Head of caudate nucleus (tissue), 42 donors: ENCODE measurements around the gene PSENEN.
"Not testable (repeated sequence)": the region's sequence is repeated elsewhere in the genome, so short reads cannot be mapped to it uniquely, and the experiment has no call there.

Experiments used
- DNase-seq, 42 donors: peaks; one replicate each; pipeline versions ENCODE4 v3.0.0 to v3.0.0-alpha.2; 2020 to 2021; ENCODE audit warnings: mixed read lengths in 7 of 42
- intact Hi-C: fragments of 100-400 bp; cut with DNase I; formaldehyde crosslinking; loops from one replicate; pipeline ENCODE4 v1.15.0; 2022

Gene PSENEN

DNA sequence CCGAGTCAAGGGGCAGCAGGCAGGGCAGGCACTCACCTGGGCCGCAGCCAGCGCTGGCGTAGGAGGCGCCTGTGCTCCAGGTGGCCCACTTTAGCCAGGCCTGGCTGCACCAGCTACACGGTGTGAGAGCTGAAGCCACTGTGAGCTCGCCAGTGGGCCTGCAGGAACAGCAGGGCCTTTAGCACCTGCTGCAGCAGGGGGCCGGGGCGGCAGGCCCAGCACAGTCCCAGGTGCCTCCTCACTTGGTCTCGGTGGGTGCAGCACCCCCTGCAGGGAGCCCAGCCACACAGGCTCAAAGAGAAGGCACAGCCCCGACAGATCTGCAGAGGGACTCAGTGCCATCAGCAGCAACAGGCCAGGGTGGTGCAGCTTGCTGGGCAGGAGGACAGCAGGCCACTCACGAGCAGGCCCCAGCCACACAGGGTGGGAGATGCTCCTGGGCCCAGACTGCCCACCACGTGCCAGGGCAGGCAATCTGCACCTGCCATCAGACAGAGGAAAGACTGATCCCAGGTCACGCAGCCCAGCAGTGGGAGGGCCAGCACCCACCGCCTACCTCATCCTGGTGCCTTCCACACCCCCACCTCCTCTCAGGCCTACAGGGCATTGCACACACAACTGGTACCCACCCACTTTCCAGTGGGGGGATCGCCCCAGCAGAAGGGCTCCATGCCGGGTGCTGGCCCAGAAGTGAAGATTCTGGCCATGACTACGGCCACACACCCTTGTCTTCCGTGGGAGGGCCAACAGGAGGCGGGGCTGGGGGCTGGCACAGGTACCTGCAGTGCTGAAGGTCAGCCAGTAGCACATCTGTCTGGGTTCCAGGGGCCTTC is 45.7 kb downstream of the PSENEN start:
- intact Hi-C loops = no loop called here
- DNase-seq = no peak

DNA sequence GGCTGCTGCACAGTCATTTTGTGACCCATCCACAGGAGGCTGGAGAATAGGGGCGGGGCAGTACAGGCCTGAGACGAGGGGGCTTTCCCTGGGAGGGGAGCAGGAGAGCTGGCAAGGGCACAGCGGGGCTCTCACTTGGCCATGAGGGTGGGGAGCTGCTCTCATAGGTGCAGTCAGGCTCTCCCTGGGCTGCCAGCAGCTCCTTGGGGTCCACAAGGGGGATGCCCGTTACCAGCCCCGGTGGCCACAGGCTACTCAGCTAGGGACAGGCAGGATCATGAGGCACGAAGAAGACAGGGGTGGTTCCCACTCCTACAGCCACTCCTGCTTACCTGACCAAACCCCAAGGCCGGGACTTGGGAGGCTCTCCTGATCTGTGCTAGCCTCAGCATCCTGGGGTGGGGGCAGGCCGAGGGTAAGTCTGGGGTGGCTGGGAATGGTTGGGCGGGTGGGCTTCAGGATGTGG is 46.4 kb downstream of the PSENEN start:
- intact Hi-C loops = no loop called here
- no peak for DNase-seq

- intact Hi-C loops = no loop called here
Measured at GRCh38 chr19:35792312-35792711, 46.9 kb downstream of the PSENEN start.

DNA sequence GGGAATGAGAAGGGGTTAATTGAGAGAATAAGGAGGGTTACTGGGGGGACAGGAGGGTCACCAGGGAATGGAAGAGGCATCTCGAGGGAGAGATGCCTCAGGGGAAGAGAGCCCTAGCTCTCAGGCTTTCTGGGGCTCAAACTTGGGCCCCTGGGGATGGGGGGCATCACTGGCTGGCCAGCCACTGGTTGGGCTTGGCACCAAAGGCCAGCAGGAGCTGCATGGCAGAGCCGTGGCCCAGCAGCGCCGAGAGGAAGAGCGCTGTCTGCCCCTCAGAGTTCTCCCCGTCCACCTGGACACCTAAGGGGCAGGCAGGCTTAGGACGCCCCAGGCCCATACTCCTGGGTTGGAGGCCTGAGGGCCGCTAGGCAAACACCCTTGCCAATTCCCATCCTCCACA is 47.4 kb downstream of the PSENEN start:
- no peak for DNase-seq
- intact Hi-C loops = no loop called here

More at GRCh38 chr19:35792312-35792711, 46.9 kb downstream of the PSENEN start:
- DNase-seq = no peak

GRCh38 chr19:35793381-35794165 is 48.1 kb downstream of the PSENEN start:
- intact Hi-C loops = no loop called here
- DNase-seq = no peak

DNA sequence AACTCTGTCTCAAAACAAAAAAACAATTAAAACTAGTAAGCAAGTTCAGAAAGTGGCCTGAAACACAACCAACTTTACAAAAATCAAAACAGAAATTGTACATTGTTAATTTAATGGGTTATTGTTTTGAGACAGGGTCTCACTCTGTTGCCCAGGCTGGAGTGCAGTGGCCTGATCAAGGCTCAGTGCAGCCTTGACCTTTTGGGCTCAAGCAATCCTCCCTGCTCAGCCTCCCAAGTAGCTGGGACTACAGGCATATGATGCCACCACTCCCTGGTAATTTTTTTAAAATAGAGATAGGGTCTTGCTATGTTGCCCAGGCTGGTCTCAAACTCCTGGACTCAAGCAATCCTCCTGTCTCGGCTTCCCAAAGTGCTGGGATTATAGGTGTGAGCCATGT is 50.1 kb downstream of the PSENEN start:
- DNase-seq, intact Hi-C loops: not testable (repeated sequence)
